ENCODE results near the gene SYNGR2.
"Not testable (repeated sequence)": the region's sequence is repeated elsewhere in the genome, so short reads cannot be mapped to it uniquely, and the experiment has no call there.

SYNGR2 gene

GRCh38 chr17:78171591-78172248 lies 3.3 kb downstream of the SYNGR2 start:
- not testable (repeated sequence) for DNase-seq (ENCODE audit: low read depth)

DNA sequence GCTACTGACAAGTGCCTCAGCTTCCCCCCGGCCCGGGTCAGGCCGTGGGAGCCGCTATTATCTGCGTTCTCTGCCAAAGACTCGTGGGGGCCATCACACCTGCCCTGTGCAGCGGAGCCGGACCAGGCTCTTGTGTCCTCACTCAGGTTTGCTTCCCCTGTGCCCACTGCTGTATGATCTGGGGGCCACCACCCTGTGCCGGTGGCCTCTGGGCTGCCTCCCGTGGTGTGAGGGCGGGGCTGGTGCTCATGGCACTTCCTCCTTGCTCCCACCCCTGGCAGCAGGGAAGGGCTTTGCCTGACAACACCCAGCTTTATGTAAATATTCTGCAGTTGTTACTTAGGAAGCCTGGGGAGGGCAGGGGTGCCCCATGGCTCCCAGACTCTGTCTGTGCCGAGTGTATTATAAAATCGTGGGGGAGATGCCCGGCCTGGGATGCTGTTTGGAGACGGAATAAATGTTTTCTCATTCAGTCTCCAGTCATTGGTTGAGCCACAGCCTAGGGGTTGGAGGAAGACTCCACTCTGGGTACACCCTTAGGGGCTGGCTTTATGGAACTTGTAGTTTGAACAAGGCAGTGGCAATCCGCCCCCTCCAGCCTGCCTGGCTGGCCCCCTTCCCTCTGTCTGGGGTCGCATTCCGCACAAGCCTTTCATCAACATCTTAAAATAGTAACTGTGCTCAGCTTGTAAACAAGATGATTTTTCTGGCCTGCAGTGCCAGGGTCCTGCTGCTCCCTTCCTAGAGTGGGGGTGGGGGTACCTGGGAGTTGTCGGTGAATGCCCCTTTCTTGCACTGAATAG lies 4.1 kb downstream of the SYNGR2 start:
- no peak for DNase-seq (ENCODE audit: low read depth)

- no peak for DNase-seq (ENCODE audit: low read depth)
These were observed 4.8 kb downstream of the SYNGR2 start for GRCh38 chr17:78173097-78173715.

- no peak for DNase-seq (ENCODE audit: low read depth)
These were observed 6.0 kb downstream of the SYNGR2 start for GRCh38 chr17:78174346-78174869.

GRCh38 chr17:78174870-78175642 lies 6.7 kb downstream of the SYNGR2 start:
- DNase-seq (ENCODE audit: low read depth): no peak

- DNase-seq (ENCODE audit: low read depth): no peak
These were observed 7.2 kb downstream of the SYNGR2 start for GRCh38 chr17:78175643-78175981.

DNA sequence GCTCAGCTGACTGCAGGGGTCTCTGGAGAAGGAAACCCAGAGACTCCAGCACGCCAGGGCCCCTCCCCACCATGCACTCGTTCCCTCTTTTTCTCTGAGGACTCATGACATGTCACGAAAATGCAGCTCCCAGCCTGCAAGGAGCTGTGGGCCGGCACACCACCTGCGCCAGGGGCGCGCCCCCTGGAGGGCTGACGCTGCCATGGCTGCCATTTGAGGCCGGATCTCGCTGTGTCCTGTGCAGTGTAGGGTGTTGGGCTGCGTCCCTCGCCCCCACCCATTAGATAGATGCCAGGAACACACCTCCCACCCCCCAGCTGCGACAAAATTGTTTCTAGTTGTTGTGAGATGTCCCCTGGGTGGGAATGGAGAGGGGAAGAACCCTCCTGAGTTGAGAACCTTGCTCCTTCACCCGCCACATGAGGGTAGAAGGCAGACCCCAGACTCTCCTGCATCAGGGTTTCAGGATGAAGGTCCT lies 8.2 kb downstream of the SYNGR2 start:
- DNase-seq (ENCODE audit: low read depth): peak; percentile 77

DNA sequence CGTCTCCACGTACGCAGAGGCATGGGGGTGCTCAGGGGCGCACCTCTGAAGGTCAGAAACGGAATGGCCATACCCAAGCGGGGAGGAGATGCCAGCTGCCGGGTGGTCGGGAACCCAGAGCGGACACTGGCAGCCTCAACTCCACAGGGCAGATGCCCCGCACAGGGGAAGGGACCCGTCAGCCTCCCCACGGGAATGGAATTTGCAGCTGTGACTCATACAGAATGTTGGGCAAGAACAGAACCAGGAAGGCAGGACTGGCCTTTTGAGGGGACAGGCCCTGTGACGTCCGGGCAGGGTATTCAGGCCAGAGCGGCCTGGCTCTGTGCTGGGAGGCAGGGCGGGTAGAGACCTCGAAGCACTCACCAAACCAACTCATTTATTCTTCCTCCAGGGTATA lies 11.0 kb downstream of the SYNGR2 start:
- DNase-seq (ENCODE audit: low read depth): no peak

- DNase-seq (ENCODE audit: low read depth): no peak
These were observed 11.7 kb downstream of the SYNGR2 start for GRCh38 chr17:78180083-78180482.

DNA sequence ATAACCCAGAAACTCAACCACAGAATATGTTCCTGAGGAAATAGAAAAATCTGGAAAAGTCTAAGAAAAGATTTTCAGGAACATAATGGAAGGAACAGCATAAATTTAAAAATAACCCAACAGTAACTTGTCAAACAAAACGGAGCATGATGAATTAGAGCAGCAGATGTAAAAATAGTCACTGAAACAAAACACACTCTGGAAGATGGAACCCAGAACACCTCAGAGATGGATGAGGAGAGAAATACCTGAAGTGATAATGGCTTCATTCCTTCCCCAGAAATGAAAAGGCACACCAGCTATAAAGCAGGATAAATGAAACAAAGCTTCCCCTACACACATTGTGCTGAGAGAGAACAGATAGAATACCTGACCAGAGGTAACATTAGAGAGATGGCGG lies 12.1 kb downstream of the SYNGR2 start:
- no peak for DNase-seq (ENCODE audit: low read depth)

GRCh38 chr17:78182504-78182903 lies 14.1 kb downstream of the SYNGR2 start:
- DNase-seq (ENCODE audit: low read depth): no peak

GRCh38 chr17:78183916-78184315 lies 15.5 kb downstream of the SYNGR2 start:
- DNase-seq (ENCODE audit: low read depth): no peak

DNA sequence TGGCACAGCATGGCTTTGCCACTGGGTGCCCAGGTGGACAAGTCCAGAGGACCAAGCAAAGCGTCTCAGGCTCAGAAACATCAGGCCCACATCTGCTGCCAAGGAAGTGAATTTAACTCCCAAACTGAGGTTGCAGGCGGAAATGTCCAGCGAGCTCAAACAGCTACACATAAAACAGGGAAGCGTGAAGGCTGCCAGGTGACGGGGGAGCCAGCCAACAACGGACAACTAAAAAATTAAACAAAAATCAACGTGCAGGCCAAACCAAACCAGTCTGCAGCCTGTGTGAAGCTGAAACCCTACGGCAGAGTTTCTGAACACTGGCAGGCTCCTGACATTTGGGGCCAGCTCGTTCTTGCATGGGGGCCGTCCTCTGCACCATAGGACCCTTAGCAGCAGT lies 16.0 kb downstream of the SYNGR2 start:
- no peak for DNase-seq (ENCODE audit: low read depth)

DNA sequence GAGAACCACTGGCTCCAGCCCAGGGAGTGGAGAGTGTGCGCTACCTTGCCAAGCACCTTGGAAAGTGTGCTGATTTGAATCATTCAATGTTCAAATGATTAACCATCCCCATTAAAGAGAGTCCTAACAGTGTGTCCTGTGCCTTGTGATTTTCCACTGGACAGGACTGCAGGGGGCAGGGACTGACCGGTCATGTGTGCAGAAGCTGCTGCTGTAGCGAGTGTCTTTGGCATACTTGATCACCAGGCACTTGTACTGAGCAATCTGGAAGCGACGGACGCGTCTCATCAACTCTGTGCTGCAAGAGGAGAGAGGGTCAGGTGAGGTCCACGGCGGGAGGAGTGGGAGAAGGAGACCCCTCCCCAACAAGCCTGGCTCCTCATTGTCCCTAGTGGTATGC lies 16.5 kb downstream of the SYNGR2 start:
- DNase-seq (ENCODE audit: low read depth): no peak

DNA sequence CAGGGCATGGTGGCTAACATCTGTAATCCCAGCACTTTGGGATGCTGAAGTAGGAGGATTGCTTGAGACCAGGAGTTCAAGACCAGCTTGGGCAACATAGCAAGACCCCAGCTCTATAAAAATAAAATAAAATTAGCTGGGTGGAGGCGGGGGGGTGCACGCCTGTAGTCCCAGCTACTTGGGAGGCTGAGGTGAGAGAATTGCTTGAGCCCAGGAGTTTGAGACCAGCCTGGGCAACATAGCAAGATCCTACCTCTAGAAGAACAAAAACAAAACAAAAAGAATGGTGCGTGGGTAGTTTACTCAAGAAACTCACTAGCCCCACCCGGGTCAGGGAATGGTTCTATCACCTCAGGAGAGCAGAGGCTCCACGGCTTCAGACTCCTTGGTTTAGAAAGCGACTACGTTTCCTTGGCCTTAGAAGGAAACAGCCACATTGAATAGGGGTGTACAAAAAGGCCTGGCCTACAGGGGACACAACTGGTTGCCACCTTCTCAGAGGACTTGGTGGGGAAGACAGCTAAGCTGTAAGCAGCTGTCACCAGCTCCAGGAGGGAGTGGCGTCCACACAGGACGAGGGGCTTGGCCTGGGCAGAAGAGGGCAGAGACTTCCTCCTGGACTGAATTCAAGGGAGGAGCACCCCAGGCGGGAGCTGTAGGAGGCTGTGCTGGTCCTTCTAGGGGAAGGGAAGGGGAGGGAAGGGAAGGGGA lies 17.8 kb downstream of the SYNGR2 start:
- no peak for DNase-seq (ENCODE audit: low read depth)

GRCh38 chr17:78186692-78187595 lies 18.6 kb downstream of the SYNGR2 start, which contains the start of the genes AFMID and TK1:
AFMID (plus strand) TSS chr17:78187362; CDS start chr17:78187371, 9 bp downstream.
TK1 (minus strand) TSS chr17:78187052; CDS start chr17:78186994, 58 bp downstream.
- peak; percentile 99 for DNase-seq (ENCODE audit: low read depth)

DNA sequence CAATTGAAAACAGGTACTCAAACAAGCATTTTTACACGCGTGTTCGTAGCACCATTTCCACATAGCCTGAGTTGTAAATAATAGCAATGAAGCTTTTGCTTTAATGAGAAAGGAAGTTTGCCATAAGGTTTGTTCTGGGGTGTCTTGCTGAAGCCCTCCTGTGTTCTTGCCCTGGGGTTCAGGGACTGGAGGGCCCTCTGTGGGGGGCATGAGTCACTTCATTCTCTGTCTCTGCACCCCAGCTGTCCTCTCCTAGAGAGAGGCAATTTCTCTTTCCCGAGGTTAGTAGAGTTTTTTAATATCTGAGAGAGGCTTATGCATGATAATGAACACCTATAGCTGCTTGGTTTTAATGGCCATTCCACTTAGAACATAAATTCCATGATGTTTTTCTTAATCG lies 28.3 kb downstream of the SYNGR2 start:
- DNase-seq (ENCODE audit: low read depth): no peak

GRCh38 chr17:78197147-78197832 lies 28.9 kb downstream of the SYNGR2 start:
- no peak for DNase-seq (ENCODE audit: low read depth)

GRCh38 chr17:78200451-78200850 lies 32.1 kb downstream of the SYNGR2 start:
- DNase-seq (ENCODE audit: low read depth): no peak

DNA sequence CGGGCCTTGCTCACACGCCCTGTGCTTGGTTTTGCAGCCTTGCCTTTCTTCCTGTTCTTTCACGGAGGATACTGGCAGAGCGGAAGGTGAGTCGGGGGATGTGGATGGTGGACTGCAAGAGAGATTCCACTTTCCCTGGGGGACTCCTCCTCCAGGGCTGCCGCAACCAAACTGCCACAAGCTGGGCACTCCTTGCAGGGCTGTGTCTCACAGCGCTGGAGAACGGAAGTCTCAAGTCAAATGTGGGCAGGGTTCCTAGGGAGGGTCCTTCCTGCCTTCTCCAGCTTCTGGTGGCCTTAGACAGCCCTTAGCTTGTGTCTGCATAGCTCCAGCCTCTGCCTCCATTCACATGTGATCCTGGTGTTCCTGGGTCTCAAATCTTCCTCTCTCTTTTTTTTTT lies 34.3 kb downstream of the SYNGR2 start:
- DNase-seq (ENCODE audit: low read depth): no peak

Measured in activated T-cell treated with anti-CD3 and anti-CD28 coated beads for 48 hours (primary cell).